MCF 10A (cell line): ENCODE data around the gene KCNMB2. TPM values are rescaled to one million over a fixed set of nuclear protein-coding genes. Genes with fewer than 3 reads are reported as not detected.

Experiments used
- BruUV-seq: library from RNA; stranded (reverse); fragments of 400-500 nt; replicated peaks from 2 replicates; lab custom pipeline; 2021; lab: Mats Ljungman, UMichigan
- CTCF ChIA-PET: fragments of 300-600 bp; sonication (Branson Sonifier 250); formaldehyde crosslinking; extraction: SDS; loops from one replicate; lab custom pipeline; 2021; ENCODE audit warnings: antibody characterized with exemption, inconsistent platforms; lab: Yijun Ruan, JAX
- POLR2A ChIA-PET: fragments of 300-600, 350-650 bp; sonication (Branson Sonifier 250); formaldehyde crosslinking; extraction: SDS; loops from one replicate; lab custom pipeline; 2020; ENCODE audit warnings: antibody characterized with exemption, inconsistent platforms; lab: Yijun Ruan, JAX
- DNase-seq: peaks from one replicate; pipeline ENCODE4 v3.0.0-alpha.2; 2018; ENCODE audit not compliant: unreplicated experiment
- H3K27ac Mint-ChIP-seq: one replicate; pipeline ENCODE4 v1.8.0; 2022; ENCODE audit warnings: mild to moderate bottlenecking, low read depth, mixed read lengths; ENCODE audit not compliant: unreplicated experiment
- H3K27me3 Mint-ChIP-seq: one replicate; pipeline ENCODE4 v1.8.0; 2022; ENCODE audit warnings: mixed read lengths; ENCODE audit not compliant: insufficient read depth, unreplicated experiment
- H3K36me3 Mint-ChIP-seq: one replicate; pipeline ENCODE4 v1.8.0; 2022; ENCODE audit warnings: mild to moderate bottlenecking, moderate library complexity, mixed read lengths; ENCODE audit not compliant: insufficient read depth, unreplicated experiment
- H3K4me1 Mint-ChIP-seq: one replicate; pipeline ENCODE4 v1.8.0; 2022; ENCODE audit warnings: mixed read lengths; ENCODE audit not compliant: insufficient read depth, unreplicated experiment
- H3K4me3 Mint-ChIP-seq: one replicate; pipeline ENCODE4 v1.8.0; 2022; ENCODE audit warnings: mild to moderate bottlenecking, moderate library complexity, mixed read lengths; ENCODE audit not compliant: unreplicated experiment
- H3K9me3 Mint-ChIP-seq: one replicate; pipeline ENCODE4 v1.8.0; 2022; ENCODE audit warnings: mixed read lengths; ENCODE audit not compliant: unreplicated experiment
- intact Hi-C: fragments of 100-400 bp; cut with micrococcal nuclease; formaldehyde crosslinking; loops from 2 replicates; pipeline ENCODE4 v1.14.1; 2022
- total RNA-seq: library from RNA; stranded (reverse); gene quantifications from 2 replicates; pipeline ENCODE4 v1.2.3, GENCODE V29; 2022
- TF ChIP-seq, protein P1 (sequence below): fragments of 200-600 bp; IDR thresholded peaks from one replicate; pipeline ENCODE4 v1.8.0; 2022; ENCODE audit warnings: antibody characterized with exemption, mild to moderate bottlenecking; ENCODE audit not compliant: unreplicated experiment

KCNMB2 gene
- total RNA-seq, 1 experiment from 2014 or later = not detected

DNA sequence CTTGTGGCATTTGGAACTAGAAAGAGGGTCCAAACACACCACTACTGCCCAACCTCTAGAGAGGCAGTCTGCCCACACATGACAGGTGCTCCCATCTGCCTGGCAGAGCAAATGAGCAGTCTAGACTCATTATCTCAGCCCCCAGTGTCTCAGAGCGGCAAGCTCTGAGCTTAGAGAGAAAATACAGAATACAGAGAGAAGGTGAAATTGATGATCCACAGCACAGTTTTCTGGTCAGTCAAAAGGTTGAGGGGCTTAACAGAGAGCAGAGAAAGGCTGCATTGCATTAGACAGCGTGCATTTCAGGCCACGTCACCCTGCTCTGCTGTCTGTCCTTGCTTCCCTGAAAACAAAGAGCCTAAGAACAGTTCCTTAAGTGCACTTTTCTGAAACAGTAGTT lies 135.1 kb downstream of the KCNMB2 start:
- Mint-ChIP-seq H3K9me3 (no peaks in the 10 kb centered on the region), H3K4me3 (no peak overlapping the region), H3K36me3 (no peaks in the 10 kb centered on the region), H3K27me3 (no peaks in the 10 kb centered on the region), H3K27ac (peak overlapping the region; percentile 87), H3K4me1 (peaks cover 6% of the 10 kb centered on the region)
- no peak for DNase-seq
- CTCF ChIA-PET = no interaction called here
- TF ChIP-seq, protein P1, sequence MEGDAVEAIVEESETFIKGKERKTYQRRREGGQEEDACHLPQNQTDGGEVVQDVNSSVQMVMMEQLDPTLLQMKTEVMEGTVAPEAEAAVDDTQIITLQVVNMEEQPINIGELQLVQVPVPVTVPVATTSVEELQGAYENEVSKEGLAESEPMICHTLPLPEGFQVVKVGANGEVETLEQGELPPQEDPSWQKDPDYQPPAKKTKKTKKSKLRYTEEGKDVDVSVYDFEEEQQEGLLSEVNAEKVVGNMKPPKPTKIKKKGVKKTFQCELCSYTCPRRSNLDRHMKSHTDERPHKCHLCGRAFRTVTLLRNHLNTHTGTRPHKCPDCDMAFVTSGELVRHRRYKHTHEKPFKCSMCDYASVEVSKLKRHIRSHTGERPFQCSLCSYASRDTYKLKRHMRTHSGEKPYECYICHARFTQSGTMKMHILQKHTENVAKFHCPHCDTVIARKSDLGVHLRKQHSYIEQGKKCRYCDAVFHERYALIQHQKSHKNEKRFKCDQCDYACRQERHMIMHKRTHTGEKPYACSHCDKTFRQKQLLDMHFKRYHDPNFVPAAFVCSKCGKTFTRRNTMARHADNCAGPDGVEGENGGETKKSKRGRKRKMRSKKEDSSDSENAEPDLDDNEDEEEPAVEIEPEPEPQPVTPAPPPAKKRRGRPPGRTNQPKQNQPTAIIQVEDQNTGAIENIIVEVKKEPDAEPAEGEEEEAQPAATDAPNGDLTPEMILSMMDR = no peak
- no TSS peak for BruUV-seq
- intact Hi-C loops = no loop called here
- POLR2A ChIA-PET = interaction anchor here (0.5 to 1.3 kb wide), 3 partner anchors 9 to 88 kb away, joined by 3 to 4 read pairs (median 3); no protein-coding TSS in a partner anchor

DNA sequence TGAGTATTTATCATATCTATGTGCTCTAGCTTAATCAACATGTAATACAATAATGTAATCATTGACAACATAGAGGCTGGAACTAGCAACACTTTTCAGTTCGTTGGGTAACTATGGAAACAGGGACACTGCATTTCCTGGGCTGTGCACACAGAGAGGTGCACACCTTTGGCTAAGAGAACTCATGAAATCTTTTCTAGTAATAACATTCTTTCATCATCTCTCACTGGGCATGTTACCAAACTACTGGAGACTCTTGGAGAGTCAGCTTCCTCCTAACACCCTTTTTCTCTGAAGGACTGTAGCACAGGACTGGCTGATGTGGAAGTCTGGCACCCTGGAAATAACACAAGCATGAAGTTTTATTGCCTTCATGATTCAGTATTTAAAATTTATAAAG lies 135.6 kb downstream of the KCNMB2 start:
- Mint-ChIP-seq H3K36me3 (no peaks in the 10 kb centered on the region), H3K27me3 (no peaks in the 10 kb centered on the region), H3K4me1 (peaks cover 6% of the 10 kb centered on the region), H3K27ac (peak overlapping the region; percentile 87), H3K9me3 (no peaks in the 10 kb centered on the region), H3K4me3 (no peak overlapping the region)
- CTCF ChIA-PET = no interaction called here
- peak; percentile 88 for DNase-seq
- intact Hi-C loops = no loop called here
- TF ChIP-seq, protein P1 = no peak
- no TSS peak for BruUV-seq
- POLR2A ChIA-PET = interaction anchor here (0.5 to 1.3 kb wide), 4 partner anchors 8 to 88 kb away, joined by 3 to 4 read pairs (median 3); no protein-coding TSS in a partner anchor

DNA sequence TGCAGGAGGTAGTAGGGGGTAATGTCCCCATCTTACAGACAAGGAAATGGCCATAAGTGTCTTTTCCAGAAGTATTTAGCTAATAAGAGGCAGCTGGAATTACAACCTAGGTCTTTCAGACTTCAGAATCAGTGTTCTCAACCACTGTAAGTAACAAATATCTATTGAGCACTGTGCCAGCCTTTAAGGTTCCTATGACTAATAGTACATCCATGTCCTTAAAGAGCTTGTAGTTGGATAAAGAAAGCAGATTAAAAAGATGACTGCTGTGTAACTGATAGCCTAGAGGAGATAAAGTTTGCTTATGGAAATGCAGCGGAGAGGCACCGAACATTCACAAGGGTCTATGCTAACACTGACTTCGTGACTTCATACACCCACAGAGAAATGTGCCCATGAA lies 136.0 kb downstream of the KCNMB2 start:
- POLR2A ChIA-PET = interaction anchor here (0.5 to 1.3 kb wide), 5 partner anchors 8 to 1458 kb away, joined by 3 to 4 read pairs (median 3); no protein-coding TSS in a partner anchor
- DNase-seq = peak; percentile 17
- Mint-ChIP-seq H3K27ac (peak overlapping the region; percentile 87), H3K27me3 (no peaks in the 10 kb centered on the region), H3K4me3 (no peak overlapping the region), H3K36me3 (no peaks in the 10 kb centered on the region), H3K4me1 (peaks cover 6% of the 10 kb centered on the region), H3K9me3 (no peaks in the 10 kb centered on the region)
- CTCF ChIA-PET = interaction anchor here (0.6 to 1.3 kb wide), 2 partner anchors 53 to 267 kb away, joined by 3 read pairs; no protein-coding TSS in a partner anchor
- TF ChIP-seq, protein P1 = no peak
- no TSS peak for BruUV-seq
- intact Hi-C loops = no loop called here

DNA sequence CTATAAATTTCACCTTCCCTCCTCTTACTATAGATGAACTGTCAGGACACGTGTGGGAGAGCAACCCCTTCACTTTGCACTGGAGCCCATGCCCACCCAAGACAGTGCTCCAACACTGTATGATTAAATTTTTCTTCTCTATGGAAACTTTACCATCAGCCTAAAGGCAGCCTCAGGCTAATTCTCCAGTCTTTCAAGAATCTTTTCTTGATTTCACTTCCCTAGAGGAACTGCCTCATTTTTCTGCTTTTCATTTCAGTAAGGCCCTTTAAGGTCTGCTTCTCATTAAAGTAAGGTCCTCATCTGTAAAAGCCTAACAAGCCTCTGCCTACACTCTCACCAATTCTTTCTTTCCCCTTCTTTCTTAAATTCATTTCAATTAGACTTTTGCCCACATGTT lies 137.3 kb downstream of the KCNMB2 start:
- ChIA-PET POLR2A (no interaction called here), CTCF (no interaction called here)
- Mint-ChIP-seq H3K27me3 (no peaks in the 10 kb centered on the region), H3K27ac (no peak overlapping the region), H3K9me3 (no peaks in the 10 kb centered on the region), H3K36me3 (no peaks in the 10 kb centered on the region), H3K4me3 (no peak overlapping the region), H3K4me1 (peaks cover 6% of the 10 kb centered on the region)
- TF ChIP-seq, protein P1 = no peak
- intact Hi-C loops = no loop called here
- BruUV-seq = no TSS peak
- no peak for DNase-seq
